GM12878 (cell line): ENCODE data around the gene BAZ2A. TPM values are rescaled to one million over a fixed set of nuclear protein-coding genes. Genes with fewer than 3 reads are reported as not detected.

Experiments
- CEBPB ChIP-seq, 2 experiments: fragments of 150-350 bp in 1 of 2; IDR thresholded peaks; 2 replicates each; pipeline ENCODE4 v1.6.1; 2012 to 2014; ENCODE audit warnings: low read depth in 2 of 2, low read length in 2 of 2, borderline replicate concordance in 1 of 2, inconsistent platforms in 1 of 2
- DPF2 ChIP-seq: fragments of 450-650 bp; IDR thresholded peaks from 2 replicates; pipeline ENCODE4 v1.6.1; 2017; ENCODE audit warnings: mild to moderate bottlenecking
- GABPA ChIP-seq: IDR thresholded peaks from 2 replicates; pipeline ENCODE4 v1.6.1; 2014; ENCODE audit warnings: antibody characterized with exemption, low read depth, mild to moderate bottlenecking, inconsistent platforms
- HDGF ChIP-seq: fragments of 450-650 bp; IDR thresholded peaks from 2 replicates; pipeline ENCODE4 v1.6.1; 2016; ENCODE audit warnings: antibody characterized with exemption
- MEF2B ChIP-seq: fragments of 450-650 bp; IDR thresholded peaks from 2 replicates; pipeline ENCODE4 v1.6.1; 2018; ENCODE audit warnings: mild to moderate bottlenecking, moderate library complexity; ENCODE audit not compliant: partially characterized antibody, poor library complexity, severe bottlenecking
- NFYA ChIP-seq: IDR thresholded peaks from 2 replicates; pipeline ENCODE4 v1.6.1; 2011; ENCODE audit warnings: low read depth, mild to moderate bottlenecking, low read length, improper control_type of control experiment, borderline replicate concordance
- NR2C1 ChIP-seq: fragments of 450-650 bp; IDR thresholded peaks from 2 replicates; pipeline ENCODE4 v1.6.1; 2017; ENCODE audit warnings: antibody characterized with exemption, mild to moderate bottlenecking, moderate library complexity
- PKNOX1 ChIP-seq: fragments of 450-650 bp; IDR thresholded peaks from 2 replicates; pipeline ENCODE4 v1.6.1; 2016; ENCODE audit warnings: mild to moderate bottlenecking
- RAD21 ChIP-seq: IDR thresholded peaks from 2 replicates; pipeline ENCODE4 v1.6.1; 2011; ENCODE audit warnings: mild to moderate bottlenecking, low read depth, low read length, moderate library complexity; ENCODE audit not compliant: insufficient read depth
- SMARCA5 ChIP-seq: fragments of 450-650 bp; IDR thresholded peaks from 2 replicates; pipeline ENCODE4 v1.6.1; 2017; ENCODE audit warnings: mild to moderate bottlenecking
- SMC3 ChIP-seq: IDR thresholded peaks from 2 replicates; pipeline ENCODE4 v1.6.1; 2011; ENCODE audit warnings: low read length, improper control_type of control experiment, borderline replicate concordance
- SPI1 ChIP-seq: IDR thresholded peaks from 2 replicates; pipeline ENCODE4 v1.6.1; 2011; ENCODE audit warnings: low read depth, mild to moderate bottlenecking, low read length, moderate library complexity, borderline replicate concordance; ENCODE audit not compliant: insufficient read depth
- TCF3 ChIP-seq: IDR thresholded peaks from 2 replicates; pipeline ENCODE4 v1.6.1; 2012; ENCODE audit warnings: low read depth, mild to moderate bottlenecking, low read length, borderline replicate concordance; ENCODE audit not compliant: insufficient read depth
- ZNF687 ChIP-seq: fragments of 450-650 bp; IDR thresholded peaks from 2 replicates; pipeline ENCODE4 v1.6.1; 2017; ENCODE audit warnings: mild to moderate bottlenecking, moderate library complexity
- polyA plus RNA-seq, 11 experiments: library from polyadenylated mRNA; depleted of rRNA in 4 of 11; unstranded in 6 of 11; stranded (reverse) in 5 of 11; fragments of >200 nt; fragmentation: Nextera tagmentation in 4 of 11; fragmentation: Illumina TruSeq in 1 of 11; extraction: Ambion mirVana in 4 of 11; extraction: Trizol in 1 of 11; gene quantifications; 1 replicate in 1 of 11; 2 replicates in 10 of 11; pipeline versions ENCODE4 v1.2.1 to v1.2.3, GENCODE V29; 2011 to 2016; ENCODE audit warnings: inconsistent platforms in 2 of 11, missing spikeins in 2 of 11, low read depth in 1 of 11
- total RNA-seq, 4 experiments: library from RNA; depleted of rRNA in 3 of 4; stranded (reverse); fragments of >200 nt in 3 of 4; fragmentation: Illumina TruSeq in 1 of 4; extraction: Trizol in 1 of 4; gene quantifications; 2 replicates each; pipeline versions ENCODE4 v1.2.1 to v1.2.3, GENCODE V29; 2013 to 2021

Gene BAZ2A
- total and polyA plus RNA-seq, 10 of the 15 experiments (the other 5 are each of a cell fraction or from before 2014, with no cell fraction given): 4.8 to 90.2 (median 29.9) TPM

- TF ChIP-seq RAD21 (peak; percentile 88), SMARCA5 (no peak), PKNOX1 (0 out of 2 replicates have a peak, but pooled peaks have one; percentile 30), SPI1 (no peak), ZNF687 (no peak), TCF3 (no peak), SMC3 (peak; percentile 62), GABPA (no peak), HDGF (0 out of 2 replicates have a peak, but pooled peaks have one; percentile 21), NFYA (no peak), CEBPB (IDR thresholded peaks at IDR 0.05; ENCODE audit: borderline replicate concordance in 1 of 2, low read depth in 2 of 2, low read length in 2 of 2) (no peak), DPF2 (no peak), NR2C1 (no peak), MEF2B (no peak)
Observed at GRCh38 chr12:56593909-56594621, 36.1 kb downstream of the BAZ2A start (continued).
